HG03442 (cell line): Measurements from ENCODE around the gene ZDHHC18.
A peak's percentile ranks its signal among the peaks of the same experiment; 100 is the strongest.
"Not testable (repeated sequence)": the region's sequence is repeated elsewhere in the genome, so short reads cannot be mapped to it uniquely, and the experiment has no call there.

Source experiments
- ATAC-seq: cut with Tn5 transposase; IDR thresholded peaks from one replicate; pipeline ENCODE4 v1.9.1; 2021; ENCODE audit warnings: mild to moderate bottlenecking, moderate library complexity; ENCODE audit not compliant: unreplicated experiment

ZDHHC18 gene

GRCh38 chr1:26831546-26832248 lies 5.2 kb downstream of the ZDHHC18 start:
- ATAC-seq, result no peak

DNA sequence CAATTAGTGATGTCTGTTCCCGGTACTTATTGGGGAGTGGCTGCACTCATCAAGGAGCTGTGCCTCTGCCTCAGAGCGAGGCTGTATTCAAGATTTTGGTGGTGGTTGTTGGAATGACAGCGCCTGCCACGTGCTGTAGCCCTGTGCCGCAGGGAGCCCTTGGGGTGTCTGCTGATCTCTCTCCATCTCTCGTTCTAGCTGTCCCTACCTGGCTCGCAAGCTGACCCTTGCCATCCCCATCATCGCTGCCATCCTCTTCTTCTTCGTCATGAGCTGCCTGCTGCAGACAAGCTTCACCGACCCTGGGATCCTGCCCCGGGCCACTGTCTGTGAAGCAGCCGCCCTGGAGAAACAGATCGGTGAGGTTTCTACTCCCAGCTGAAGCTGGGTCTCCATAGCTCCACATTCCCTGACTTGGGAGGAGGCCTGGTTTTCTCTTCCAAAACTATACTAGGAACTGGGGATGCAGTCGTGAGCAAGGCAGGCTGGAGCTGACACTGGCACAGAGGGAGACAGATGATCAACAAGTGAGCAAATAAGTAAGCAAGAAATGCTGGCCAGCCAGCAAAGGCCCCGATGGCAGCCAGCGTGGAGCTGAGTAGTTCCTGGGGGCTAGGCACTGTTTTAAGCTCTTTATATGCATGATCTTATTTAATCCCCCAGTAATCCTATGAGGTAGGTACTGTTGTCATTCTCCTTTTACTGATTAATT lies 5.9 kb downstream of the ZDHHC18 start:
- no peak for ATAC-seq

- peak; percentile 66 for ATAC-seq
These were observed 7.2 kb downstream of the ZDHHC18 start for GRCh38 chr1:26833432-26834405.

- ATAC-seq, result not testable (repeated sequence)
These were observed 11.2 kb downstream of the ZDHHC18 start for GRCh38 chr1:26837665-26838064.

DNA sequence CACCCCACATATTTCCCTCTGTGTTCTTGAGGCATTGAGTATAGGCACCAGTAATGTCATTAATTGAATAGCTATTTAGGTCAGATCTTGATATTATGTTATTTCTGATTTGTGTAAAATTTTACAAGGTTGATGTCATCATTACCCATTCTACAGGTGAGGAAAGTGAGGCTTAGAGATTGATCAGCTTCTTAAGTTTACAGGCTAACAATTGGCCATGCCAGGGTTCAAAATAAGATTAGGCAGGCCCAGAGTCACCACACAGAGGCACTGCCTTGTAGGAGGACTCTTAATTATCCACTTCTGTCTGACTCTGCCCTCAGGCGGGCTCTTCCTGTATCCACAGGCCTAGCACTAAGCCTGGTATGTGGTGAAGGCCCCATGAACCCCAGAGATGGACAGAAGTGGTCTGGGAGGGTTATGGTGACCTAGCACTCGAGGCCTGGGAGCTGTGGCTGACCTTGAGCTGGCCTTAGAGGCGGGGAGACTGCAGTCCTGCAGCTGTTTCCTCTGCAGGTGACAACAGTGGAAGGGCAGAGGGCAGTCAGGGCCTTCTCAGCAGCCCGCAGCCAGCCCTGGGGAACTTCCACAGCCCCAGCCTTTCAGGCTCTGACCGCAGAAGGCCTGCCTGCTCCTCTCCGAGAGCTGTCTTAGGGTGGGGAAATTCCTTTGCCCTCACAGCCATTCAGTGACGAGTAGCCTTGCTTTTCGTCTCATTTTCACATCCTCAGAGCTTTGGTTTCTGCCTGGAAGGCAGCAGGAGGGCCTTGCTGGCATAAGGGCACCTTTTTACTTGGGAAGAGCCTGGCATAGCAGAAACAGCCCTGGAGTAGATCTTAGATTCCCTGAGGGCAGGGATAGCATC lies 12.2 kb downstream of the ZDHHC18 start:
- peak; percentile 91 for ATAC-seq

- no peak for ATAC-seq
These were observed 12.8 kb downstream of the ZDHHC18 start for GRCh38 chr1:26839339-26839722.

DNA sequence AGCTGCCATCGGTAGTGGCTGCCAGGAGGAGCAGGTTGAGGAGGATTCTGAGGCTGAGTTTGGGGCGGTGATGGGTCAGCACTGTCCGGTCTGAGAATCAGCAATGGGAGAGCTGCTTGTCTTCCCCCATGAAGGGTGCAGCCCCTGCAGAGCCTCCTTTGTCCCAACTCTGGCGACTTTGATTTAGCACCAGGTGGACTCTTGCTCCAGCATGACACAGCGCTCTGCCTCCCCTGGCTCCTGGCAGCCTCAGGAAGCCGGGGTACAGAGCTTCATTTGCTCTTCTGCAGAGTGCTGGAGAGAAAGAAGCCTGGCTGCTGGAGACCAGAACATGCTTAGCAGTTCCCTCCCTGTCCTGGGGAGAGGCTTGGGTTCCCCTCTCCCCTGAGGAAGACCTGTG lies 13.3 kb downstream of the ZDHHC18 start:
- ATAC-seq, result no peak

GRCh38 chr1:26844424-26845196 lies 18.1 kb downstream of the ZDHHC18 start:
- no peak for ATAC-seq

- not testable (repeated sequence) for ATAC-seq
These were observed 21.3 kb downstream of the ZDHHC18 start for GRCh38 chr1:26847826-26848225.

DNA sequence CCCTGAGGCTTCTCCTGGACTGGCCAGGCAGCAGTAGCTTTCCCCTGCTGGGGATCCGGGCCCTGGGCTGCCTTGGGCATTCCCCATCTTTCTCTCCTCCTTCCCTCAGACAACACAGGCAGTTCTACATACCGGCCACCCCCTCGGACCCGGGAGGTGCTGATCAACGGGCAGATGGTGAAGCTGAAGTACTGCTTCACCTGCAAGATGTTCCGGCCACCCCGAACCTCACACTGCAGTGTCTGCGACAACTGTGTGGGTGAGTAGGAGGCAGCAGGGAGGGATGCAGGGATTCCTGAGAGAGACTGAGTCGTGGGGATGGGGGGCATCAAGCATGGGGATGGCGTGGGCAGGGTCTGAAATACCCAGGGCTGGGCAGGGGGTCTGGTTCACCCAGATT lies 22.0 kb downstream of the ZDHHC18 start:
- no peak for ATAC-seq

DNA sequence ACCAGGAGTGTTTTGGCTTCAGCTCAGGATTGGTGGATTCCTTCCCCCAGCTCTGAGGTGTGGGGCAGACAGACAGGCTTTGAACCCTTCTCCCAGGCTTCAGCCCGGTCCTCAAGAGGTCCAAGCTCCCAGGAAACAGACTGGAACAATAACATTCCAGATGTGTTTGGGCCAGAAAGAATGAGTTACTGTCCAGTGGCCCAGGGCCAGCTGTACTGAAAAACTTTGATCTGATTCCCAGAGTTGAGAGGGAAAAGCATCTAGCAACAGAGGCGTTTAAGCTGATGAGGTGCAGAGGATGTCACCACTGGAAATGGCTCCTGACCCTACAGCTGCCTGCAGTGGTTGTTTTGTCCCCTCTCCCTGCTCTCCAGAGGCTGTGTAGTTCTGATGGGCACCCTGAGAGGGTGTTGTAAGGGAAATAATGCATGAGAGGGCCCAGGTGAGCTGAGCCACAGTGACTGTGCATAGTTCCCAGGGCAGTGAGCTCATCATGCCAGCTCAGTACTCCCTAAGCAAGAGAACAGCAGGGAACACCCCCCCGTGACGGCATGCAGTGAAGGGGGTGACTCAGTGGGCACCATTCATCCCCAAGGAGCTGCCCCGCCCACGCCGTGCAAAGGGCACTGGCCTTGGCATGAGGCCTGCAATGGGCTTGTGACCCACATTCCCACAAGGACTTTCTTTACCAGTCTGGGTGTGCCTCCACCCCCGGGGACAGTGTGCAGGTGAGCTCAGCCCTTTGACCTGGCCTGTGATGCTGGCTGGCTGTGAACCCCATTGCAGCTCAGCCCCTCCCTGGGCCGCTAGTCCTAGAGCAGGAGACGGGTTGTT lies 22.7 kb downstream of the ZDHHC18 start:
- no peak for ATAC-seq

- ATAC-seq, result no peak
These were observed 24.7 kb downstream of the ZDHHC18 start for GRCh38 chr1:26851106-26851684.

DNA sequence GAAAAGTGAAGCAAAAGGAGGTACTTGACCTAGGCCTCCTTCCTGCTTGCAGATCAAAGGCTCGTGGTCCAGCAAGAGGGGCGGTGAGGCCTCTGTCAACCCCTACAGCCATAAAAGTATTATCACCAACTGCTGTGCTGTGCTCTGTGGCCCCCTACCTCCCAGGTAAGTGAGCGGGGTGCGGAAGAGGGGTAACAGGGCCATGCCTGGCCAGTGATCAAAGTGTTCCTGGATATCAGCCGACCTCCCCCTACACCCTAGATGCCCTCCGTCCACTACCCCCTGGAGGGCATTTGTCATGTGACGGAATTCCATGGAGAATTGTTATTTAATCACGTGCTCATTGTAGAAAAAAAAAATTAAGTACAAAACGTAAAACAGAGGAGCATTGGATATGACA lies 26.2 kb downstream of the ZDHHC18 start:
- ATAC-seq, result no peak

- no peak for ATAC-seq
These were observed 26.7 kb downstream of the ZDHHC18 start for GRCh38 chr1:26853156-26853555.

GRCh38 chr1:26853600-26853999 lies 27.1 kb downstream of the ZDHHC18 start:
- no peak for ATAC-seq

GRCh38 chr1:26854906-26855305 lies 28.4 kb downstream of the ZDHHC18 start:
- ATAC-seq, result no peak

DNA sequence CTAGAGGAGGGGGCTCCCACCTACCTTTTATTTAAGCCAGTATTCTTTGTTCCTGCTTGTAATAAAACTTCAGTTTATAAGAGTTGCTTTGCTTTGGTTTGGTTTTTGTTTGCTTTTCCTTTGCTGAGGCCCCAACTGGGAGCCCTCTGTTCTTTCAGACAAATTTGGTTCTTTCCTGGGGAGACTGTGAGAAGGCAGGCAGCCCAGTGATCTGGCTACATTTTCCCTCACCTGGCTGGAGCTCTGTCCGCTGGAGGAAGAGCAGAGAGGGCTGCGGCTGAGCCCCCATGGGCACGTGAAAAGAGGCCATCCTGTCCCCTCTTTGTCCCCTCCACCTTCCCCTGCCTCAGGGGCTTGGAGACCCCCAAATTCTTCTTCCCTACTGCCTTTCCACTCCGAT lies 29.1 kb downstream of the ZDHHC18 start:
- no peak for ATAC-seq

DNA sequence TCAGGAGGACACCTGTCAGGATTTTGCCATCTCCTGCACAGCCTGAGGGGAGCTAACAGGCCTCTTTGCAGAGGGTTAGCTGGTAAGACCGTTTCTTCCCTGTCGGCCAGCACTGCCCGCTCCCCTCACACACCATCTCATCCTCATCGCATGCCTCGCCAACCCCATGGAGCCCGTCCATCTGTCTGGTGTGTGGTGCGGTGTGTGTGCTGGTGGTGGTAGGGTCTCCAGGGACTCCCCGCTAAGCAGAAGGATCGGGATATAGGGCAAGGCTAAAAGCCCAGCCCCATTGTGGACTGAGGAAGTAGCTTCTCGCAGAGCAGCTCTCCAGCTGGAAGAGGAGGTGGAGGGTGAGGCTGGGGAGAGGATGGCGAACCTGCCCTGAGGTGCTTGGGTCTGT lies 29.7 kb downstream of the ZDHHC18 start:
- ATAC-seq, result no peak
